A549 treated with ZK216348 at 1 μM for 4 hours (cell line): ENCODE data around the gene ARFGEF3. TPM values are rescaled to one million over a fixed set of nuclear protein-coding genes. Genes with fewer than 3 reads are reported as not detected.

Experiments
- total RNA-seq: library from RNA; stranded (reverse); fragments of 200-300 nt; extraction: Qiagen RNA extraction; gene quantifications from 5 replicates; pipeline ENCODE4 v1.2.3, GENCODE V29; 2022; ENCODE audit warnings: low read depth

ARFGEF3 gene
- total RNA-seq: 0.45 to 0.61 TPM (median 0.48 TPM) in 5 replicates

GRCh38 chr6:138161338-138162110 is at the start of gene ARFGEF3:
Gene ARFGEF3 (plus strand): TSS chr6:138161939. CDS start chr6:138162087, 148 bp downstream.

GRCh38 chr6:138218449-138218848 is 56.7 kb downstream of the ARFGEF3 start, which contains the start of gene PBOV1:
Gene PBOV1 (minus strand): TSS chr6:138218491. CDS start chr6:138218395, 96 bp downstream.

GRCh38 chr6:138377844-138378243 is 216.1 kb downstream of the ARFGEF3 start, which contains the start of gene SMIM28:
Gene SMIM28 (plus strand): TSS chr6:138377905. CDS start chr6:138378073, 168 bp downstream.

Other genes with a start within 250 kb of the ARFGEF3 start
- 59.9 to 95.4 TPM (median 86.3 TPM) in 5 replicates for gene PERP, start 54.5 kb upstream of the ARFGEF3 start, total RNA-seq
- gene PBOV1, start 56.6 kb downstream of the ARFGEF3 start, total RNA-seq: not detected in 5 replicates
- not detected in 5 replicates for gene SMIM28, start 216.0 kb downstream of the ARFGEF3 start, total RNA-seq
- gene HEBP2, start 242.3 kb downstream of the ARFGEF3 start, total RNA-seq: 21.1 to 40.5 TPM (median 37.4 TPM) in 5 replicates